Endothelial cell of umbilical vein (primary cell): ENCODE data around the gene GRXCR1. TPM values are rescaled to one million over a fixed set of nuclear protein-coding genes. Genes with fewer than 3 reads are reported as not detected.

Experiments
- BruUV-seq: library from RNA; stranded (reverse); fragments of 400-500 nt; replicated peaks from 2 replicates; lab custom pipeline; 2021; lab: Mats Ljungman, UMichigan
- CTCF ChIA-PET: fragments of 300-600, 350-600 bp; sonication (Branson Sonifier 250); formaldehyde crosslinking; loops from one replicate; lab custom pipeline; 2021; ENCODE audit warnings: antibody characterized with exemption, inconsistent platforms; lab: Charles Lee
- POLR2A ChIA-PET: fragments of 300-600, 350-600 bp; sonication (Branson Sonifier 250); formaldehyde crosslinking; loops from one replicate; lab custom pipeline; 2021; ENCODE audit warnings: antibody characterized with exemption, inconsistent platforms; lab: Charles Lee
- DNase-seq: peaks from one replicate; pipeline ENCODE4 v3.0.0-alpha.2; 2011; ENCODE audit warnings: low read depth, low spot score
- FAIRE-seq: peaks from 2 replicates; lab custom pipeline; 2011; peaks lifted over from hg19 to GRCh38; lab: Jason Lieb, UNC
- H2AFZ ChIP-seq: 2 replicates; pipeline ENCODE4 v1.6.0; 2012; ENCODE audit warnings: low read depth, low read length, control low read depth, inconsistent platforms
- H3K27ac ChIP-seq: 2 replicates; pipeline ENCODE4 v1.5.1; 2011; ENCODE audit warnings: low read depth, mild to moderate bottlenecking, control low read depth, low read length, moderate library complexity; ENCODE audit not compliant: insufficient read depth
- H3K27me3 ChIP-seq, 2 experiments: 2 replicates each; pipeline versions ENCODE4 v1.6.0 to v1.6.1; 2011; ENCODE audit warnings: low read length in 2 of 2, mixed read lengths in 1 of 2; ENCODE audit not compliant: control insufficient read depth in 2 of 2, insufficient read depth in 2 of 2
- H3K36me3 ChIP-seq, 2 experiments: 2 replicates in 1 of 2; 3 replicates in 1 of 2; pipeline ENCODE4 v1.5.1; 2011; ENCODE audit warnings: low read length in 2 of 2, mild to moderate bottlenecking in 1 of 2, moderate library complexity in 1 of 2; ENCODE audit not compliant: control insufficient read depth in 2 of 2, insufficient read depth in 2 of 2; ENCODE audit errors: extremely low read depth in 1 of 2
- H3K4me1 ChIP-seq: 3 replicates; pipeline ENCODE4 v1.5.1; 2011; ENCODE audit warnings: mild to moderate bottlenecking, low read length; ENCODE audit not compliant: control insufficient read depth, insufficient read depth; ENCODE audit errors: extremely low read depth
- H3K4me2 ChIP-seq: 2 replicates; pipeline ENCODE4 v1.6.1; 2011; ENCODE audit warnings: low read length, control low read depth, mixed read lengths; ENCODE audit not compliant: insufficient read depth
- H3K4me3 ChIP-seq, 3 experiments: fragments of 200-600 bp in 1 of 3; sonication (generic), shearing (Covaris generic) in 1 of 3; replicated peaks in 1 of 3; 2 replicates each; pipeline ENCODE4 v1.5.1; 2011 to 2016; ENCODE audit warnings: control low read depth in 3 of 3, low read length in 3 of 3, mild to moderate bottlenecking in 2 of 3, inconsistent platforms in 1 of 3, low read depth in 1 of 3, moderate library complexity in 1 of 3; ENCODE audit not compliant: insufficient read depth in 1 of 3
- H3K79me2 ChIP-seq: 2 replicates; pipeline ENCODE4 v1.6.0; 2012; ENCODE audit warnings: low read length, inconsistent platforms; ENCODE audit not compliant: control insufficient read depth, insufficient read depth
- H3K9ac ChIP-seq: replicated peaks from 2 replicates; pipeline ENCODE3; 2011; ENCODE audit warnings: low read length, control low read depth; ENCODE audit not compliant: insufficient read depth; ENCODE audit errors: extremely low read depth
- H3K9me1 ChIP-seq: replicated peaks from 3 replicates; pipeline ENCODE4 v1.6.0; 2011; ENCODE audit warnings: mild to moderate bottlenecking, low read length; ENCODE audit not compliant: control insufficient read depth, insufficient read depth; ENCODE audit errors: extremely low read depth
- H3K9me3 ChIP-seq: replicated peaks from 2 replicates; pipeline ENCODE4 v1.5.1; 2012; ENCODE audit warnings: low read length, inconsistent platforms; ENCODE audit not compliant: control insufficient read depth, insufficient read depth
- H4K20me1 ChIP-seq: replicated peaks from 2 replicates; pipeline ENCODE3; 2011; ENCODE audit warnings: mild to moderate bottlenecking, low read length; ENCODE audit not compliant: control insufficient read depth, insufficient read depth; ENCODE audit errors: extremely low read depth
- EZH2 ChIP-seq: IDR thresholded peaks from 2 replicates; pipeline ENCODE4 v1.6.1; 2012; ENCODE audit warnings: borderline replicate concordance, low read depth, mild to moderate bottlenecking, moderate library complexity, low read length, inconsistent platforms; ENCODE audit not compliant: severe bottlenecking
- FOS ChIP-seq: IDR thresholded peaks from 2 replicates; pipeline ENCODE4 v1.6.1; 2011; ENCODE audit warnings: mild to moderate bottlenecking, low read length, moderate library complexity, borderline replicate concordance; ENCODE audit not compliant: insufficient read depth
- GATA2 ChIP-seq: IDR thresholded peaks from 2 replicates; pipeline ENCODE4 v1.7.0; 2011; ENCODE audit warnings: low read depth, mild to moderate bottlenecking, moderate library complexity, mixed read lengths, low read length; ENCODE audit not compliant: insufficient read length, insufficient read depth
- JUN ChIP-seq: IDR thresholded peaks from 2 replicates; pipeline ENCODE4 v1.6.1; 2011; ENCODE audit warnings: borderline replicate concordance, low read depth; ENCODE audit not compliant: insufficient read length, insufficient read depth
- MYC ChIP-seq: IDR thresholded peaks from one replicate; pipeline ENCODE4 v1.6.1; 2011; ENCODE audit warnings: mild to moderate bottlenecking, low read depth, low read length
- POLR2A ChIP-seq: IDR thresholded peaks from 2 replicates; pipeline ENCODE4 v1.6.1; 2012; ENCODE audit warnings: low read depth, mild to moderate bottlenecking, control low read depth, low read length
- POLR2AphosphoS5 ChIP-seq: IDR thresholded peaks from 2 replicates; pipeline ENCODE4 v1.6.1; 2012; ENCODE audit warnings: low read depth, mild to moderate bottlenecking, control low read depth, low read length, moderate library complexity; ENCODE audit not compliant: insufficient read depth
- dilution Hi-C: fragments of 300-500 bp; cut with MboI; formaldehyde crosslinking; loops from one replicate; pipeline ENCODE4 v1.15.0; 2019; ENCODE audit warnings: low sequenced_read_pairs; ENCODE audit not compliant: extremely low pct_ligation_motif_present
- intact Hi-C: fragments of 100-400 bp; cut with micrococcal nuclease; formaldehyde crosslinking; loops from one replicate; pipeline ENCODE4 v1.10.0; 2022
- polyA plus RNA-seq, 4 experiments: library from polyadenylated mRNA; depleted of rRNA in 3 of 4; stranded (reverse) in 3 of 4; unstranded in 1 of 4; fragments of >200 nt; gene quantifications; 2 replicates each; pipeline versions ENCODE4 v1.2.1 to v1.2.3, GENCODE V29; 2011 to 2012; ENCODE audit warnings: missing spikeins in 1 of 4
- total RNA-seq: library from RNA; stranded (reverse); gene quantifications from 2 replicates; pipeline ENCODE4 v1.2.3, GENCODE V29; 2021
- TF ChIP-seq, protein P1 (sequence below), 2 donors: IDR thresholded peaks; 1 replicate in 1 of 2; 2 replicates in 1 of 2; pipeline ENCODE4 v1.5.1; 2011; ENCODE audit warnings: low read length in 2 of 2, mild to moderate bottlenecking in 2 of 2, moderate library complexity in 2 of 2, control low read depth in 1 of 2, inconsistent platforms in 1 of 2, low read depth in 1 of 2; ENCODE audit not compliant: insufficient read depth in 1 of 2; ENCODE audit errors: extremely low read depth in 1 of 2
- TF ChIP-seq, protein P2 (sequence below): IDR thresholded peaks from 2 replicates; pipeline ENCODE4 v1.6.1; 2011; ENCODE audit not compliant: insufficient read depth, insufficient read length

The GRXCR1 gene
- total and polyA plus RNA-seq, 2 donors (not counting 3 experiments of a cell fraction or from before 2014, with no cell fraction given) = not detected

DNA sequence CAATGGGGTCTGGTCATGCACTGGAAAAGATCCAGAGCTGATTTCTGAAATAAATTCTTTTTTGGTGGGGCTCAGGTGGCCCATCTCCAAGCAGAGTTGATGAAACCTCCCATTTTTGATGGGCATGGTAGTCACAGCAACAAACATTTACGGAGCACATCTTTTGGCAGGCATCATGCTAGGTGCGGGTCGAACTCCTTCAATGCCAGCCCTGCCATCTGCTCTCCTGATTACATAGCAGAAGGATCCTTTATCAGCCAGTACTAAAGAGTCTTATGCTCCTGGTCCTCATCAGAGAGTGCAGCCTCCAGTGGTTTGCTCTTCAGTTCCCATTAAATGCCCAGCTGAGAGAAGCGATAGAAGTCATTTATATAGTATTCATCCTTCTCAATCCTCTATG is 121.7 kb downstream of the GRXCR1 start:
- DNase-seq = no peak
- no peaks in the 10 kb centered on the region for H3K9me1 ChIP-seq
- BruUV-seq = no TSS peak
- H3K79me2 ChIP-seq = no peaks in the 10 kb centered on the region
- POLR2A ChIA-PET = no interaction called here
- H3K9ac ChIP-seq = no peak overlapping the region
- H3K4me1 ChIP-seq = no peaks in the 10 kb centered on the region
- FAIRE-seq = no peak
- no peak overlapping the region for H2AFZ ChIP-seq
- no peaks in the 10 kb centered on the region for H3K27me3 ChIP-seq
- no peaks in the 10 kb centered on the region for H3K36me3 ChIP-seq
- H3K4me2 ChIP-seq = no peak overlapping the region
- no peak overlapping the region for H3K4me3 ChIP-seq
- dilution Hi-C loops (no loop called here), intact Hi-C loops (no loop called here)
- TF ChIP-seq JUN (no peak), POLR2AphosphoS5 (no peak), FOS (no peak), EZH2 (no peak), POLR2A (no peak), GATA2 (no peak), MYC (no peak)
- TF ChIP-seq, protein P1, sequence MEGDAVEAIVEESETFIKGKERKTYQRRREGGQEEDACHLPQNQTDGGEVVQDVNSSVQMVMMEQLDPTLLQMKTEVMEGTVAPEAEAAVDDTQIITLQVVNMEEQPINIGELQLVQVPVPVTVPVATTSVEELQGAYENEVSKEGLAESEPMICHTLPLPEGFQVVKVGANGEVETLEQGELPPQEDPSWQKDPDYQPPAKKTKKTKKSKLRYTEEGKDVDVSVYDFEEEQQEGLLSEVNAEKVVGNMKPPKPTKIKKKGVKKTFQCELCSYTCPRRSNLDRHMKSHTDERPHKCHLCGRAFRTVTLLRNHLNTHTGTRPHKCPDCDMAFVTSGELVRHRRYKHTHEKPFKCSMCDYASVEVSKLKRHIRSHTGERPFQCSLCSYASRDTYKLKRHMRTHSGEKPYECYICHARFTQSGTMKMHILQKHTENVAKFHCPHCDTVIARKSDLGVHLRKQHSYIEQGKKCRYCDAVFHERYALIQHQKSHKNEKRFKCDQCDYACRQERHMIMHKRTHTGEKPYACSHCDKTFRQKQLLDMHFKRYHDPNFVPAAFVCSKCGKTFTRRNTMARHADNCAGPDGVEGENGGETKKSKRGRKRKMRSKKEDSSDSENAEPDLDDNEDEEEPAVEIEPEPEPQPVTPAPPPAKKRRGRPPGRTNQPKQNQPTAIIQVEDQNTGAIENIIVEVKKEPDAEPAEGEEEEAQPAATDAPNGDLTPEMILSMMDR (IDR thresholded peaks at IDR 0.05; ENCODE audit: extremely low read depth in 1 of 2, insufficient read depth in 1 of 2, low read depth in 1 of 2, low read length in 2 of 2) = no peak
- TF ChIP-seq, protein P2, sequence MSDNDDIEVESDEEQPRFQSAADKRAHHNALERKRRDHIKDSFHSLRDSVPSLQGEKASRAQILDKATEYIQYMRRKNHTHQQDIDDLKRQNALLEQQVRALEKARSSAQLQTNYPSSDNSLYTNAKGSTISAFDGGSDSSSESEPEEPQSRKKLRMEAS = no peak
- H4K20me1 ChIP-seq = no peaks in the 10 kb centered on the region
- CTCF ChIA-PET = no interaction called here
- peaks cover 2% of the 10 kb centered on the region for H3K9me3 ChIP-seq
- H3K27ac ChIP-seq = no peak overlapping the region
